ENCODE results near the gene CEBPB.

The CEBPB gene

DNA sequence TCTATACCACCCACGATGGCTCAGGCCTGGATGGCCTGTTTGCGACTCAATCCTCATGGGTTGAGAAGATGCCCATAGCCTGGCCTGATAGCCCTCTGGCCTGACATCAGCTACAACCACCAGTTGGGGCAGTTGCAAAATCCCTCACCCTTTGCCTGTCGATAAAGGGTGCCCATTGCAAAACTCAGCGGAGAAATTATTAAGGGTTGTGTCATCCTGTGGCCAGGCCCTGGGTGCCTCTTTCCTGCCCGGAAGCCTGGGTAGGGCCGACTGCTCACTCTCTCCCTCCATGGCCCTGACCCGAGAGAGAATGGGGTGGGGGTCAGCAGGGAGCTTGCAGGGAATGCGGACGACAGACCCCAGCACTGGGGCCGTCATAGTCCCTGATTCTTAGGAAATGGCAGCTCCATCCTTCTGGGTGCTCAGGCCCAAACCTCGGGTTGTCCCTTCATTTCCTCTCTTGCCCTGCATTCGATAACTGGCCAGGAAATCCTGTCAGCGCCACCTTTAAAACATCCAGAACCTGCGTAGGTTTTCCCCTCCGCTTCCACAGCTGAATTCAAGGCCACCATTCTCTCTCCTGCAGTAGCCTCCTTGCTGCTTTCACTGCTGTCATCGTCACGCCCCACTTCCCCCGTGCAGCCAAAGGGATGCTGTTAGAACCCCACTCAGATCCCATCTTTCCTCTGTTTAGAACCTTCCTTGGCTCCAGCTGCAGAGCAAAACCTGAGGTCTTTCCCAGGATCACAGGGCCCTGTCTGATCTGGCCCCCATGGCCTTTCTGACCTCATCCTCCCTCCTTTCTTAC, 31.1 kb downstream of the CEBPB start:
- H3K27me3 ChIP-seq (ENCODE audit: control insufficient read depth, insufficient read depth, low read length): no peaks in the 10 kb centered on the region
- H3K9me3 ChIP-seq (ENCODE audit: control insufficient read depth, insufficient read depth, low read length): no peaks in the 10 kb centered on the region
- H3K4me1 ChIP-seq (ENCODE audit: control insufficient read depth, insufficient read depth, low read length): no peaks in the 10 kb centered on the region; the same call in 1 of the 2 replicates
- no peak overlapping the region for H3K27ac ChIP-seq (ENCODE audit: low read length)
- no peak overlapping the region for H3K4me3 ChIP-seq (ENCODE audit: low read length)
- H3K36me3 ChIP-seq (ENCODE audit: control insufficient read depth, insufficient read depth, low read length): no peaks in the 10 kb centered on the region
- DNase-seq (ENCODE audit: low read depth, low spot score): no peak
- no CpG with 5 or more reads among the region's 18 CpGs for WGBS (ENCODE audit: insufficient coverage, insufficient read length)

DNA sequence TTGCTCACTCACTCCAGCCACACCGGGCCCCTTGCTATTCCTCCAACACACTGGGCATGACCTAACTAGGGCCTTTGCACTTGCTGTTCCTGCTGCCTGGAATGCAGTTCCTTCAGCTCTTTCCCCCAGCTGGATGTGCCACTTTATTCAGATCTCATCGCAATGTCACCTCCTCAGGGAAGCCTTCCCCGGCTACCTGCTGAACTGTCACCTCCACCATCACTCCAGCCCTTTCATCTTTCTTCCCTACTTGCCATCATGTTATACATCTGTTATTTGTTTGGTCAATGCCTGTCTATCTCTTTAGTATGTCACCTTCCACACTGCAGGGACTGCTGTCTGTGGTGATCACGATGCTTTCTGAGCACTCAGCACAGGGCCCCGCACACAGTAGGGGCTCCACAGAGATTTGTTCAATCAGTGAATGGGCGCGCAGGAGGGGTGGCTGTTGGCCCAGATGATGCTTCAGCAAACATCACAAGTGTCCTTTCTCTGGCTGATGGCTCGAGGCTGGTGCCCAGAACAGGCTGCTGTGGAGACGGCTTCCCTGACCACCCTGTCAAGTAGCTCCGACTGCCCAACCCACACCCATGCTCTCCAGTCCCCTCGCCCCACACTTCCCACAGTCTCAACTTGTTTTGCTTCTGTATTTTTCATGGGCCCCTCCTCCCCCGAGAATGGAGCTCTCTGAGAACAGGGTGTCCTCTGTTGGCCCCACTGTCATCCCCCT, 31.8 kb downstream of the CEBPB start:
- Histone ChIP-seq H3K9me3 (ENCODE audit: control insufficient read depth, insufficient read depth, low read length) (no peaks in the 10 kb centered on the region), H3K4me1 (ENCODE audit: control insufficient read depth, insufficient read depth, low read length) (no peaks in the 10 kb centered on the region; the same call in 1 of the 2 replicates), H3K27ac (ENCODE audit: low read length) (no peak overlapping the region), H3K4me3 (ENCODE audit: low read length) (no peak overlapping the region), H3K27me3 (ENCODE audit: control insufficient read depth, insufficient read depth, low read length) (no peaks in the 10 kb centered on the region), H3K36me3 (ENCODE audit: control insufficient read depth, insufficient read depth, low read length) (no peaks in the 10 kb centered on the region)
- WGBS (ENCODE audit: insufficient coverage, insufficient read length): no CpG with 5 or more reads among the region's 12 CpGs
- DNase-seq (ENCODE audit: low read depth, low spot score): no peak

DNA sequence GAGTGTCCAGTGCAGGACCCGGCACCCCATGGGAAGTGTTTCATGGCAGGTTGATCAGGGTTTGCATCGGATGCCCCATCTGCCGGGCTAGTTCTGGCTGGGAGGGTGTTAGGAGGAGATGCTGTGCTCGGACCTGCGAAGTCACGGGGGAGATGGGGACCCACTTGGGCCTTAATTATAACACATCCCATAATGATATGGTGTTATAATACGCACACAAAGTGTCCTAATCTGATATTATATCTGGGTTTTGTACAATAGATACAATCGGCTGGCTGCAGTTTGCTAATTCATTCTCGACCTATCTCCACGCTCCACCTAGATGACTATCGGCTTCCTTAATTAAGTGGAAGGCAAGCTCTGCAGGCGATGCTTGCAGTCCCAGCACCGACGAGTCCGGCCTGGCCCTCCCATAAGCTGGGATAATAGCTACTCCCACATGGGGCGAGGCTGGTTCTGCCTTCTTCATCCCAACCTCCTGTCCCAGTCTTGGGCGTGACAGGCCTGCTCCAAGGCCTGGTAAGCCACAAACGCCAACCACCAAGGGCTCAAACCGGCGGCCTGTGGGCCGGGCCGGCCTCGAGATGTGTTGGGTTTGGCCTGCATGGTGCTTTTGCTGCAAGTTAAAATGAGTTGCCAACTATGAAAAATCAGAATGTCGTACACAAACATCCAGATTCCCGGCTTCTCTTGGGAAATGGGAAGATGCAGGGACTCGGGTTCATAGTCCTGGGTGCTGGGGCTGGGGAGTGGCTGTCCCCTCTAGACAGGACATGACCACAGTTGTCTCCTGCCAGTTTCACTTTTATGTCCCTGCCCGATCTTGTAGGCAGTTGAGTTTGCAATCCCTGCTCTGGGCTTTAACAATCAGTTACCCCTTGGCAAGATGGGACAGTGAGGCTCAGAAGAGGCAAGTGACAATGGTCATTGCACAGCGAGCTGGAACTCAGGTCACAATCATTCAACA, 32.7 kb downstream of the CEBPB start:
- DNase-seq (ENCODE audit: low read depth, low spot score): no peak
- H3K9me3 ChIP-seq (ENCODE audit: control insufficient read depth, insufficient read depth, low read length): no peaks in the 10 kb centered on the region
- no peak overlapping the region for H3K27ac ChIP-seq (ENCODE audit: low read length)
- H3K27me3 ChIP-seq (ENCODE audit: control insufficient read depth, insufficient read depth, low read length): no peaks in the 10 kb centered on the region
- no CpG with 5 or more reads among the region's 28 CpGs for WGBS (ENCODE audit: insufficient coverage, insufficient read length)
- no peak overlapping the region for H3K4me3 ChIP-seq (ENCODE audit: low read length)
- H3K36me3 ChIP-seq (ENCODE audit: control insufficient read depth, insufficient read depth, low read length): no peaks in the 10 kb centered on the region
- H3K4me1 ChIP-seq (ENCODE audit: control insufficient read depth, insufficient read depth, low read length): no peaks in the 10 kb centered on the region; the same call in 1 of the 2 replicates

DNA sequence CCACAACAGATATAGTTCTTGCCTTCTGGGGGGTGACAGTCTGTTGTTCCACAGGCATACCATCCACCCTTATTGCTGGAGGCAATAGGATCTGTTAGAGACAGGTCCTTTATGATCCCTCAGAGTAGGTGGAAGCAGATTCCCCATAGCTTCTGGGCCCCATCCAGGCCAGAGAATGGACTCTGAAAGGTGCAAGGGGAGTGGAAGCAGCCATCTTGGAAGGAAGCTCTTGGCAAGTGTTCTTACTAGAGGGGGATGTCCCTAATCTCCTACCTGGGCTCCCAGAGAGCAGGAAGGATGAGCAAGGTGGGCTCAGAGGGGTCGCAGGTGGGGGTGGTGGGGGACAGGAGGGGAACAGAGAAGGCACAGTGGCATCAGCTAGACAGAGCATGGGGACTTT, 33.4 kb downstream of the CEBPB start:
- DNase-seq (ENCODE audit: low read depth, low spot score): no peak
- WGBS (ENCODE audit: insufficient coverage, insufficient read length): no CpG with 5 or more reads among the region's 1 CpG
- Histone ChIP-seq H3K27ac (ENCODE audit: low read length) (no peak overlapping the region), H3K4me1 (ENCODE audit: control insufficient read depth, insufficient read depth, low read length) (no peaks in the 10 kb centered on the region; the same call in 1 of the 2 replicates), H3K27me3 (ENCODE audit: control insufficient read depth, insufficient read depth, low read length) (no peaks in the 10 kb centered on the region), H3K4me3 (ENCODE audit: low read length) (no peak overlapping the region), H3K36me3 (ENCODE audit: control insufficient read depth, insufficient read depth, low read length) (no peaks in the 10 kb centered on the region), H3K9me3 (ENCODE audit: control insufficient read depth, insufficient read depth, low read length) (no peaks in the 10 kb centered on the region)

DNA sequence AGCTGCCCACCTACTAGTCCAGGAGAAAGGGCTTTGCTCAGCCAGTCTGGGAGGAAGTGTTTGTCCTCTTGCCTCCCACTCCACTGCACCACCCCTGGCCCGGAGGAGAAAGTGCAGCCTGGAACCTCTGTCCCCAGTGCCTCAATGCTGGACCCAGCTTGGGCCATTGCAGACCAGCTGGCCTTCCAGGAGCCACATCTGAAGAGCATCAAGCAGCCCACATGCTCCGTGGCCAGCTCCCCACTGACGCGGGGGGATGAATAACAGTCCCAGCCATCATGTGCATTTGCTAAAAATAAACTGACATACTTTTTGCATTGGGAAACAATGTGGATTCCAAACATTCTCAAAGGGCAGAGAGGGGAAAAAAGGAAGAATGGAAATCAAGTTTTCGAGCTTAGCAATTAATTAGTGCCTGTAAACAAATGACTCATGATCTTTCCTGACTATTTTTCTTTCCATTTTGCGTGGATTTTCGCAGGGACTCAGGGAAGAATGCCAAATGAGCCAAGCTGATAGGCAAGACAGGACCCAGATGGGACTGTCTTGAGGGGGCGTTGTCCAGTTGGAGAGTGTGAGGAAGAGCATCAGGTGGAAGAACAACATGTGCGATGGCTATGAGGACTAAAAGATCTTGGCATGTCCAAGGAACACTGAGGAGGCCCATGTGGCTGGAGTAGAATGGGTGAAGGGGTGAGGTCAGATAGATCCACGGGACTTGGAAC, 34.1 kb downstream of the CEBPB start:
- no peaks in the 10 kb centered on the region; the same call in 1 of the 2 replicates for H3K4me1 ChIP-seq (ENCODE audit: control insufficient read depth, insufficient read depth, low read length)
- no peak for DNase-seq (ENCODE audit: low read depth, low spot score)
- no peak overlapping the region for H3K27ac ChIP-seq (ENCODE audit: low read length)
- no CpG with 5 or more reads among the region's 10 CpGs for WGBS (ENCODE audit: insufficient coverage, insufficient read length)
- no peak overlapping the region for H3K4me3 ChIP-seq (ENCODE audit: low read length)
- no peaks in the 10 kb centered on the region for H3K27me3 ChIP-seq (ENCODE audit: control insufficient read depth, insufficient read depth, low read length)
- no peaks in the 10 kb centered on the region for H3K36me3 ChIP-seq (ENCODE audit: control insufficient read depth, insufficient read depth, low read length)
- H3K9me3 ChIP-seq (ENCODE audit: control insufficient read depth, insufficient read depth, low read length): no peaks in the 10 kb centered on the region

DNA sequence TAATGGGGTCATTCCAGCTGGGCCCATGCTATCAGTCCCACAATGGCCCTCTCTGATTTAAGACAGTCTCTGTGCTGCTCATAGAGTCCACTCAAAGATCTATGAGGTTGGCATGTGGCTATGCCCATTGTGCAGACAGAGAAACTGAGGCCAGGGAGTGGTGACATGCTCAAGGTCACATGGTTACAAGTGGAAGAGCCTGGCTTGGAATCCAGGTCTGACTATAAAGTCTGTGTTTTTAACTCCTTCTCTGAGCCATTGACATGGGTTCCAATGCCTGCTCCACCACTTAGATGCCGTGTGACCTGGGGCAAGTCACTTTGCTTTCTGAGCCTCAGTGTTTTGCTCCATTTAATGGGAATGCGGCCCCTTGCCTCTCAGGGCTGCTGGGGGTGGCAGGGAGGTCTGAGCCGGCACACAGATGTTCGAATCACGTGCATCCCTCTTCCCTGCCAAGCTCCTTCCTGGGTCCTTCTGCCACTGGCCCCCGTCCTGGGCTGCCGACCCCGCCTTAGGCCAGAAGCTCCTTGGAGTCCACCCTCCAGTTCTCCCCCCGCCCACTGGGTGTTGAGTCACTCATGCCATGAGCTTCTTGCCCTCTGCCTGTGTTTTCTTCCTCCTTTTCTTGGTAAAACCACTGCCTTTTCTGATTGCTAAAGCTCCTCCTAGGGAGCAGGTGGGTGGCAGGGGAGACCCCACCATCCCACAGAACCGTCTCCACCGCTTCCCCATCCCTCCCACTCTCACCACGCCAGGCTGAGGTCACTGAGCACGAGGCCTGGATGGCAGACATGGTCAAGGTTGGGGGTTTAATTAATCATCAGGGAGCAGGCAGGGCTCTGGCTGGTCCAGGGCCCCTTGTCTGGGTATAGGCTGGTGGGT, 35.7 kb downstream of the CEBPB start:
- Histone ChIP-seq H3K4me1 (ENCODE audit: control insufficient read depth, insufficient read depth, low read length) (no peaks in the 10 kb centered on the region), H3K4me3 (ENCODE audit: low read length) (no peak overlapping the region), H3K27ac (ENCODE audit: low read length) (no peak overlapping the region), H3K9me3 (ENCODE audit: control insufficient read depth, insufficient read depth, low read length) (no peaks in the 10 kb centered on the region), H3K27me3 (ENCODE audit: control insufficient read depth, insufficient read depth, low read length) (no peaks in the 10 kb centered on the region), H3K36me3 (ENCODE audit: control insufficient read depth, insufficient read depth, low read length) (no peaks in the 10 kb centered on the region)
- whole genome bisulfite sequencing (ENCODE audit: insufficient coverage, insufficient read length): no CpG with 5 or more reads among the region's 13 CpGs
- DNase-seq (ENCODE audit: low read depth, low spot score): no peak

DNA sequence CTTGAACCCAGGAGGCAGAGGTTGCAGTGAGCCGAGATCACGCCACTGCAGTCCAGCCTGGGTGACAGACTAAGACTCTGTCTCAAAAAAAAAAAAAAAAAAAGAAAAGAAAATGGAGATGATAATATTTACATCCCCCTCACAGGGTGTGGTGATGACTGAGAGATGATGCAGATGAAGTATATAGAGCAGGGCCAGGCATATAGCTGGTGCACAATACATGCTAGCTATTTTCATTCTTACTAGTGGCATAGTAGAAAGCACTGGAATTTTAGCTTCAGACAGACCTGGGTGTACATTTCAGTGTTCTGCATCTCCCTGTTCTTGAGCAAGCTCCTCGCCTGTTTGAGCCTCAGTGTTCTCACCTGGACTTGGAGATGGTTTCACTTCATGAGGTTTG, 36.9 kb downstream of the CEBPB start:
- no peaks in the 10 kb centered on the region for H3K36me3 ChIP-seq (ENCODE audit: control insufficient read depth, insufficient read depth, low read length)
- H3K27me3 ChIP-seq (ENCODE audit: control insufficient read depth, insufficient read depth, low read length): no peaks in the 10 kb centered on the region
- H3K9me3 ChIP-seq (ENCODE audit: control insufficient read depth, insufficient read depth, low read length): no peaks in the 10 kb centered on the region
- WGBS (ENCODE audit: insufficient coverage, insufficient read length): no CpG with 5 or more reads among the region's 3 CpGs
- no peak overlapping the region for H3K27ac ChIP-seq (ENCODE audit: low read length)
- no peaks in the 10 kb centered on the region for H3K4me1 ChIP-seq (ENCODE audit: control insufficient read depth, insufficient read depth, low read length)
- DNase-seq (ENCODE audit: low read depth, low spot score): no peak
- no peak overlapping the region for H3K4me3 ChIP-seq (ENCODE audit: low read length)

DNA sequence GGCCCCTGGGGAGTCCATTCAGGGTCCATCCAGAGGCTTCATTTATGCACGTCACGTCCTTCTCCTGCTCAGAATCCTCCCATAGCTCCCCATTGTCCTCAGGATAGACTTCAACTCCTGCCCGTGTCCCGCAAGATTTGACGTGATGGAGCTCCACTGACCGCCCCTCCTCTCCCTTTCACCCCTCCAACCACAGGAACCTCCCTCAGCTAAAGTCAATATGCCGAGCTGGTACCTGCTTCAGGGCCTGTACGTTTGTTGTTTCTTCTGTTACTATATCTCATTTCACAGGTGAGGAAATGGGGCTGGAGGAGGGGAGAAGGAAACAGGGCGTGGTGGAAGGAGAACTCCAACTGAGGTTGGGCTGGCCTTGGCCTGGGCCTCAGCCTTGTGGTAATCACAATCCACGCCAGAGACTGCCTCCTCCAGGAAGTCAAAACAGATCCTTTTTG, 38.6 kb downstream of the CEBPB start:
- no peak for DNase-seq (ENCODE audit: low read depth, low spot score)
- Histone ChIP-seq H3K27me3 (ENCODE audit: control insufficient read depth, insufficient read depth, low read length) (no peaks in the 10 kb centered on the region), H3K27ac (ENCODE audit: low read length) (no peak overlapping the region), H3K4me1 (ENCODE audit: control insufficient read depth, insufficient read depth, low read length) (no peaks in the 10 kb centered on the region), H3K4me3 (ENCODE audit: low read length) (no peak overlapping the region), H3K9me3 (ENCODE audit: control insufficient read depth, insufficient read depth, low read length) (no peaks in the 10 kb centered on the region), H3K36me3 (ENCODE audit: control insufficient read depth, insufficient read depth, low read length) (no peaks in the 10 kb centered on the region)
- WGBS (ENCODE audit: insufficient coverage, insufficient read length): no CpG with 5 or more reads among the region's 10 CpGs

DNA sequence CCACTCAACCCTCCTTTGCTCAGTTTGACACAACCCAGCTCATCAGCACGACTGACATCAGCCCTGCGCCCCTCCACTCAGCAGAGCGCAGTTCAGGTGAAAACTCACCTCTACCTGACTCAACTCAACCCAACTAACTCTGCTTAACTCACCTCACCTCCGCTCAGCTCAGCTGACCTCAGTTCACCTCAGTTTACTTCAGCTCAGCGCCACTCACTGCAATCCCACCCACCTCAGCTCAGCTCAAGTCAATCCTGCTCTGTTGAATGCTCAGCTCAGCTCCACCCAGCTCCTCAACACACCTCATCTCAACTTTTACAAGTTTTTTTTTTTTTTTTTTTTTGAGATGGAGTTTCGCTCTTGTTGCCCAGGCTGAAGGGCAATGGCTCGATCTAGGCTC, 39.6 kb downstream of the CEBPB start:
- H3K36me3 ChIP-seq (ENCODE audit: control insufficient read depth, insufficient read depth, low read length): no peaks in the 10 kb centered on the region
- no CpG with 5 or more reads among the region's 7 CpGs for WGBS (ENCODE audit: insufficient coverage, insufficient read length)
- H3K27ac ChIP-seq (ENCODE audit: low read length): no peak overlapping the region
- H3K4me3 ChIP-seq (ENCODE audit: low read length): no peak overlapping the region
- H3K27me3 ChIP-seq (ENCODE audit: control insufficient read depth, insufficient read depth, low read length): no peaks in the 10 kb centered on the region
- no peaks in the 10 kb centered on the region for H3K9me3 ChIP-seq (ENCODE audit: control insufficient read depth, insufficient read depth, low read length)
- no peaks in the 10 kb centered on the region for H3K4me1 ChIP-seq (ENCODE audit: control insufficient read depth, insufficient read depth, low read length)
- no peak for DNase-seq (ENCODE audit: low read depth, low spot score)
